ENCODE results near the gene ARHGAP30. TPM values are rescaled to one million over a fixed set of nuclear protein-coding genes. Genes with fewer than 3 reads are reported as not detected.

The ARHGAP30 gene
- total RNA-seq, 2 donors from 2014 or later = 0.07 to 0.13 TPM

DNA sequence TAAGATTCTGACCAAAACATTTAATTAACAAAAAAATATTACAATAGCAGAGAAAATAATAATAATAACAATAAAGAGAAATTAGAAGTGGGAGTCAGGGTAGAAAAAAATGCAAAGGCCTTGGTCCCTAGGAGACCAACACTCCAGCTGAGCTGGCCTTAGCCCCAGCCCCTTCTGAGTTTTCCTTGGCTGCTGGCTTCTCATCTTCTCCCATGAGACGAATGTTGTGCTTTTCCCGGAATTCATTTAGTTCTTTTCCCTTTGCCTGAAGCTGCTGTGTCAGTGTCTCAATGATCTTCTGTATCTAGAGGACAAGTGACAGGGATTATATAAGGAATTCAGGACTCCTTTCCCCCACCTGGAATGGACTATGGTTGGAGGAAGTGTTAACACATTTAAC, 30.9 kb upstream of the ARHGAP30 start:
- Histone ChIP-seq H3K27me3 (ENCODE audit: control insufficient read depth, insufficient read depth, low read length, poor library complexity, severe bottlenecking) (no peaks in the 10 kb centered on the region), H3K4me1 (ENCODE audit: control insufficient read depth, insufficient read depth, low read length) (no peaks in the 10 kb centered on the region), H3K36me3 (ENCODE audit: control insufficient read depth, insufficient read depth, low read length) (peaks cover 24% of the 10 kb centered on the region), H3K9ac (ENCODE audit: extremely low read depth, low read length, poor library complexity, severe bottlenecking) (no peak overlapping the region), H3K9me3 (ENCODE audit: control insufficient read depth, low read length) (no peaks in the 10 kb centered on the region), H3K27ac (ENCODE audit: low read depth, low read length) (no peak overlapping the region), H3K4me3 (ENCODE audit: low read length) (no peak overlapping the region)
- Mint-ChIP-seq H3K27me3 (ENCODE audit: insufficient read depth) (peaks cover 4% of the 10 kb centered on the region), H3K9me3 (no peaks in the 10 kb centered on the region), H3K4me3 (no peak overlapping the region), H3K27ac (no peak overlapping the region), H3K36me3 (ENCODE audit: low read depth) (peaks cover 24% of the 10 kb centered on the region), H3K4me1 (peaks cover 4% of the 10 kb centered on the region)
- 86 to 100% methylated on average over 1 to 2 of the region's 2 CpGs for WGBS, 2 experiments (ENCODE audit: insufficient coverage in 1 of 2, insufficient read length in 1 of 2)
- peak; percentile 9 for DNase-seq
- TF ChIP-seq, protein P1, sequence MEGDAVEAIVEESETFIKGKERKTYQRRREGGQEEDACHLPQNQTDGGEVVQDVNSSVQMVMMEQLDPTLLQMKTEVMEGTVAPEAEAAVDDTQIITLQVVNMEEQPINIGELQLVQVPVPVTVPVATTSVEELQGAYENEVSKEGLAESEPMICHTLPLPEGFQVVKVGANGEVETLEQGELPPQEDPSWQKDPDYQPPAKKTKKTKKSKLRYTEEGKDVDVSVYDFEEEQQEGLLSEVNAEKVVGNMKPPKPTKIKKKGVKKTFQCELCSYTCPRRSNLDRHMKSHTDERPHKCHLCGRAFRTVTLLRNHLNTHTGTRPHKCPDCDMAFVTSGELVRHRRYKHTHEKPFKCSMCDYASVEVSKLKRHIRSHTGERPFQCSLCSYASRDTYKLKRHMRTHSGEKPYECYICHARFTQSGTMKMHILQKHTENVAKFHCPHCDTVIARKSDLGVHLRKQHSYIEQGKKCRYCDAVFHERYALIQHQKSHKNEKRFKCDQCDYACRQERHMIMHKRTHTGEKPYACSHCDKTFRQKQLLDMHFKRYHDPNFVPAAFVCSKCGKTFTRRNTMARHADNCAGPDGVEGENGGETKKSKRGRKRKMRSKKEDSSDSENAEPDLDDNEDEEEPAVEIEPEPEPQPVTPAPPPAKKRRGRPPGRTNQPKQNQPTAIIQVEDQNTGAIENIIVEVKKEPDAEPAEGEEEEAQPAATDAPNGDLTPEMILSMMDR (conservative IDR thresholded peaks at IDR 0.05) = no peak

DNA sequence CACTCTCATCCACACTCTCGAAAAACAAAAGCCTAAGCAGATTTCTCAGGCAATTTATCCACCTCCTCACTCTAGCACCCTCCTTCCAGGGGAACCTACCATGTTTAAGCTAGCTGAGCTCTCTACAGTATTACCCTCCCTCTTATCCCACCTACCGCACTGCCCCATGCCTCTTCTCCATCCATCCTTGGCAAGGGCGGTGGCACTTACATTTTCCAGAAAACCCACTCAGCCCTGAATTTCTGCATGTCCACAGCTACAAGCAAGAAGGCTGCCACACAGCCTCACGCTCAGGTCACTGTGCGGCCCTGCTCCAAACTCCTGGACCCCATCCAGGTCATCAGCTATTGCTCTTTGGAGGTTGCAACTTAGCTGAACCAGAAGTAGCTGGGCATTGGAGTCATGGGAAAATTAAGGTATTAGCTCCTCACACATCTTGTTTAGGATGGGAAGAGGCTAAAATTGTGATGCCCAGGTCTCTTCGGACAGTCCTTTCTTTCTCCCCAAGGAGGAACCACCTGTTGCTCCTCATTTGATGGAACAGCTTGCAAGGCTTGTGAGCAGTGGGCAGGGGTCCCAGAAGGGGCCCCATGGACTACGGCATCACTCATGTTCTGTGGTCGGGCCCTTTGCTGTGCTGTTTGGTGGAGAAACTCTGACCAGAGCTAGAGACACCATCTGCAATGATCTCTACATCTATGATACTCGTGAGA, 29.6 kb upstream of the ARHGAP30 start:
- peaks cover 4% of the 10 kb centered on the region for H3K4me1 Mint-ChIP-seq
- peaks cover 8% of the 10 kb centered on the region for H3K27me3 Mint-ChIP-seq (ENCODE audit: insufficient read depth)
- peak overlapping the region; percentile 24 for H3K27ac Mint-ChIP-seq
- peaks cover 24% of the 10 kb centered on the region for H3K36me3 Mint-ChIP-seq (ENCODE audit: low read depth)
- TF ChIP-seq, protein P1 (conservative IDR thresholded peaks at IDR 0.05) = no peak
- peak overlapping the region; percentile 78 for H3K9ac ChIP-seq (ENCODE audit: extremely low read depth, low read length, poor library complexity, severe bottlenecking)
- no peaks in the 10 kb centered on the region for H3K9me3 Mint-ChIP-seq
- peak overlapping the region; percentile 72 for H3K4me3 Mint-ChIP-seq
- peak overlapping the region; percentile 82 for H3K4me3 ChIP-seq (ENCODE audit: low read length)
- H3K36me3 ChIP-seq (ENCODE audit: control insufficient read depth, insufficient read depth, low read length) = peaks cover 24% of the 10 kb centered on the region
- H3K27me3 ChIP-seq (ENCODE audit: control insufficient read depth, insufficient read depth, low read length, poor library complexity, severe bottlenecking) = peaks cover 10% of the 10 kb centered on the region
- no peaks in the 10 kb centered on the region for H3K9me3 ChIP-seq (ENCODE audit: control insufficient read depth, low read length)
- no peaks in the 10 kb centered on the region for H3K4me1 ChIP-seq (ENCODE audit: control insufficient read depth, insufficient read depth, low read length)
- peak; percentile 31 for DNase-seq
- 91 to 98% methylated on average over 4 to 9 of the region's 9 CpGs for WGBS, 2 experiments (ENCODE audit: insufficient coverage in 1 of 2, insufficient read length in 1 of 2)
- H3K27ac ChIP-seq (ENCODE audit: low read depth, low read length) = no peak overlapping the region

DNA sequence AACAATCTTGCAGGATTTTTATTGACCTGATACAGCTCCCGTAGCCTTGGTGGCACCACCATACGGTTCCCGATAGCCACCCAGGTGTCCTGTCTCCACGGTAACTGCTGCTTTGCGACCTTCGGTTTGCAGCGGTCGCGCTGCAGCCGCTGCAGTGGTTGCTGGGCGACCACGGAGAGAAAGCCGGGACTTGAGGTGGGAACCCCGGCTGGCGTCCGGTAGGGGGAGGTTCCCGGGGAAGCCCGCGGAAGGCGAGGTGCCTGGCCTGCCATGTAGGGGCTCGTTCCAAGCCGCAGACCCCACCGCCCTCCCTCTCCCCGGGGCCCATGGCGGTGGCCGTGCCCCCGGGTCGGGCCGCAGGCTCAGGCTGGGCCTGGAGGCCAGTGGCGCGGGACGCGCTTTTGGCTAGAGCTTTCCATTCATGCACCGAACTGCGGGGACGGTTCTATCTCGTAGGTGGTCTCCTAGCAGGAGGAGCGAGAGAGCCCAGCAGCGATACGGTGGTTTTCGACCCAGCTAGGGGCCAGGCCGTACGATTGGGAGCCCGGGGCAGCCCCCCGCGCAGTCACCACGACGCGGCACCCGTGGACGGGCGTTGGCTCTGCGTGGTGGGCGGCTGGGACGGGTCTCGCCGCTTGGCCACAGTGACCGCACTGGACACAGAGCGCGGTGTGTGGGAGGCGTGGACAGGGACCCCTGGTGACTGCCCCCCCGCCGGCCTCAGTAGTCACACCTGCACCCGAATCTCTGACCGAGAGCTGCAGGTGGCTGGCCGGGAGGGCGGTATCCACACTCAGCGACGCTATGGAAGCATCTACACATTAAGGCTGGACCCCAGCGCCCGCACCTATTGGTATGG, 28.7 kb upstream of the ARHGAP30 start, which contains the start of gene KLHDC9:
Gene KLHDC9 (plus strand): TSS at position 152 of the 859 bp plus-strand sequence. CDS start 175 bp downstream, at position 327.
- H3K4me1 Mint-ChIP-seq = peaks cover 4% of the 10 kb centered on the region
- 3 to 11% methylated on average over 29 to 71 of the region's 71 CpGs for WGBS, 2 experiments (ENCODE audit: insufficient coverage in 1 of 2, insufficient read length in 1 of 2)
- H3K27ac ChIP-seq (ENCODE audit: low read depth, low read length) = no peak within 1 kb of the TSS

More for the DNA sequence above, 28.7 kb upstream of the ARHGAP30 start, which contains the start of gene KLHDC9:
- H3K27me3 Mint-ChIP-seq (ENCODE audit: insufficient read depth) = peaks cover 8% of the 10 kb centered on the region
- H3K27me3 ChIP-seq (ENCODE audit: control insufficient read depth, insufficient read depth, low read length, poor library complexity, severe bottlenecking) = peaks cover 10% of the 10 kb centered on the region
- H3K9me3 Mint-ChIP-seq = no peaks in the 10 kb centered on the region
- H3K36me3 Mint-ChIP-seq (ENCODE audit: low read depth) = peaks cover 24% of the 10 kb centered on the region
- peak within 1 kb of the TSS; percentile 82 for H3K4me3 ChIP-seq (ENCODE audit: low read length)
- TF ChIP-seq, protein P1 (conservative IDR thresholded peaks at IDR 0.05) = peak; percentile 56
- peaks cover 24% of the 10 kb centered on the region for H3K36me3 ChIP-seq (ENCODE audit: control insufficient read depth, insufficient read depth, low read length)
- H3K9ac ChIP-seq (ENCODE audit: extremely low read depth, low read length, poor library complexity, severe bottlenecking) = peak within 1 kb of the TSS; percentile 78
- DNase-seq = peak; percentile 98
- H3K9me3 ChIP-seq (ENCODE audit: control insufficient read depth, low read length) = no peaks in the 10 kb centered on the region
- no peaks in the 10 kb centered on the region for H3K4me1 ChIP-seq (ENCODE audit: control insufficient read depth, insufficient read depth, low read length)
- peak within 1 kb of the TSS; percentile 89 for H3K27ac Mint-ChIP-seq
- H3K4me3 Mint-ChIP-seq = peak within 1 kb of the TSS; percentile 72
